OCI-LY7 (cell line): ENCODE data around the gene CNDP2. TPM values are rescaled to one million over a fixed set of nuclear protein-coding genes. Genes with fewer than 3 reads are reported as not detected.

ENCODE experiments used
- BruUV-seq: library from RNA; stranded (reverse); fragments of 400-500 nt; replicated peaks from 2 replicates; lab custom pipeline; 2021; lab: Mats Ljungman, UMichigan
- CTCF ChIA-PET: fragments of 300-600 bp; sonication (Branson Sonifier 250); formaldehyde crosslinking; loops from one replicate; lab custom pipeline; 2022; ENCODE audit warnings: antibody characterized with exemption; ENCODE audit not compliant: unreplicated experiment; lab: Charles Lee
- POLR2A ChIA-PET: fragments of 300-600 bp; sonication (Branson Sonifier 250); formaldehyde crosslinking; loops from one replicate; lab custom pipeline; 2022; ENCODE audit warnings: antibody characterized with exemption; lab: Charles Lee
- DNase-seq: peaks from one replicate; pipeline ENCODE4 v3.0.0-alpha.2; 2015; ENCODE audit warnings: low spot score
- H2AFZ ChIP-seq: fragments of 200-600 bp; sonication (generic), shearing (Covaris generic); 2 replicates; pipeline ENCODE4 v1.6.1; 2014; ENCODE audit warnings: mild to moderate bottlenecking, antibody characterized with exemption, low read length, moderate library complexity
- H3K27ac ChIP-seq: fragments of 200-600 bp; sonication (generic); 2 replicates; pipeline ENCODE4 v1.5.1; 2014; ENCODE audit warnings: mixed run types, low read depth, mild to moderate bottlenecking, moderate library complexity, low read length, inconsistent platforms; ENCODE audit not compliant: poor library complexity, severe bottlenecking
- H3K36me3 ChIP-seq: fragments of 200-600 bp; sonication (generic); 2 replicates; pipeline ENCODE4 v1.6.1; 2014; ENCODE audit warnings: mild to moderate bottlenecking, antibody characterized with exemption, low read length, moderate library complexity, mixed read lengths; ENCODE audit not compliant: insufficient read depth
- H3K4me1 ChIP-seq: fragments of 200-600 bp; sonication (generic); 2 replicates; pipeline ENCODE4 v1.5.1; 2014; ENCODE audit warnings: mild to moderate bottlenecking, low read length; ENCODE audit not compliant: insufficient read depth, poor library complexity, severe bottlenecking
- H3K4me2 ChIP-seq: fragments of 200-600 bp; sonication (generic); 2 replicates; pipeline ENCODE4 v1.6.1; 2014; ENCODE audit warnings: mild to moderate bottlenecking, low read length
- H3K4me3 ChIP-seq: fragments of 200-600 bp; sonication (generic); 2 replicates; pipeline ENCODE4 v1.5.1; 2014; ENCODE audit warnings: mild to moderate bottlenecking, low read depth, low read length; ENCODE audit not compliant: poor library complexity, severe bottlenecking
- H3K79me2 ChIP-seq: fragments of 200-600 bp; sonication (generic); 2 replicates; pipeline ENCODE4 v1.6.1; 2016; ENCODE audit warnings: low read depth, mild to moderate bottlenecking, low read length, moderate library complexity, mixed read lengths; ENCODE audit not compliant: insufficient read depth
- H3K9me2 ChIP-seq: fragments of 200-600 bp; sonication (generic); 2 replicates; pipeline ENCODE4 v1.6.1; 2016; ENCODE audit warnings: mild to moderate bottlenecking, low read length, mixed read lengths; ENCODE audit not compliant: insufficient read depth
- H3K9me3 ChIP-seq: fragments of 200-600 bp; sonication (generic); 2 replicates; pipeline ENCODE4 v1.6.1; 2014; ENCODE audit warnings: mild to moderate bottlenecking, mixed run types, low read length, mixed read lengths
- H4K20me1 ChIP-seq: fragments of 200-600 bp; sonication (generic); 2 replicates; pipeline ENCODE4 v1.6.1; 2014; ENCODE audit warnings: mild to moderate bottlenecking, antibody characterized with exemption, low read length, moderate library complexity, mixed read lengths; ENCODE audit not compliant: insufficient read depth
- EZH2phosphoT487 ChIP-seq: fragments of 200-600 bp; sonication (generic); IDR thresholded peaks from 2 replicates; pipeline ENCODE4 v1.6.1; 2018; ENCODE audit warnings: low read depth, borderline replicate concordance, mild to moderate bottlenecking, mixed run types, antibody characterized with exemption, low read length, moderate library complexity, mixed read lengths
- intact Hi-C: fragments of 100-400 bp; cut with micrococcal nuclease; formaldehyde crosslinking; loops from one replicate; pipeline ENCODE4 v1.10.0; 2022; ENCODE audit not compliant: unreplicated experiment
- total RNA-seq, 2 experiments: library from RNA; depleted of rRNA in 1 of 2; stranded (reverse); fragments of >200 nt in 1 of 2; shearing (Covaris generic) in 1 of 2; gene quantifications; 2 replicates each; pipeline ENCODE4 v1.2.3, GENCODE V29; 2014 to 2022
- TF ChIP-seq, protein P1 (sequence below): fragments of 200-600 bp; sonication (generic); conservative IDR thresholded peaks from 2 replicates; pipeline ENCODE4 v1.5.1; 2014; ENCODE audit warnings: mild to moderate bottlenecking, antibody characterized with exemption, low read length, moderate library complexity, mixed read lengths

CNDP2 gene
- total RNA-seq, 2 experiments from 2014 or later: 28.5 to 94.8 TPM

- Histone ChIP-seq H3K9me3 (no peaks in the 10 kb centered on the region), H2AFZ (no peak overlapping the region), H4K20me1 (no peaks in the 10 kb centered on the region), H3K36me3 (peaks cover 12% of the 10 kb centered on the region; the same call in 1 of the 2 replicates), H3K4me1 (peaks cover 28% of the 10 kb centered on the region), H3K4me2 (peak overlapping the region; percentile 73), H3K79me2 (peaks cover 37% of the 10 kb centered on the region), H3K27ac (peak overlapping the region; percentile 81), H3K4me3 (peak overlapping the region; percentile 89), H3K9me2 (no peaks in the 10 kb centered on the region)
- ChIA-PET CTCF (no interaction called here), POLR2A (no interaction called here)
- TF ChIP-seq, protein P1, sequence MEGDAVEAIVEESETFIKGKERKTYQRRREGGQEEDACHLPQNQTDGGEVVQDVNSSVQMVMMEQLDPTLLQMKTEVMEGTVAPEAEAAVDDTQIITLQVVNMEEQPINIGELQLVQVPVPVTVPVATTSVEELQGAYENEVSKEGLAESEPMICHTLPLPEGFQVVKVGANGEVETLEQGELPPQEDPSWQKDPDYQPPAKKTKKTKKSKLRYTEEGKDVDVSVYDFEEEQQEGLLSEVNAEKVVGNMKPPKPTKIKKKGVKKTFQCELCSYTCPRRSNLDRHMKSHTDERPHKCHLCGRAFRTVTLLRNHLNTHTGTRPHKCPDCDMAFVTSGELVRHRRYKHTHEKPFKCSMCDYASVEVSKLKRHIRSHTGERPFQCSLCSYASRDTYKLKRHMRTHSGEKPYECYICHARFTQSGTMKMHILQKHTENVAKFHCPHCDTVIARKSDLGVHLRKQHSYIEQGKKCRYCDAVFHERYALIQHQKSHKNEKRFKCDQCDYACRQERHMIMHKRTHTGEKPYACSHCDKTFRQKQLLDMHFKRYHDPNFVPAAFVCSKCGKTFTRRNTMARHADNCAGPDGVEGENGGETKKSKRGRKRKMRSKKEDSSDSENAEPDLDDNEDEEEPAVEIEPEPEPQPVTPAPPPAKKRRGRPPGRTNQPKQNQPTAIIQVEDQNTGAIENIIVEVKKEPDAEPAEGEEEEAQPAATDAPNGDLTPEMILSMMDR: no peak
- no peak for TF ChIP-seq EZH2phosphoT487
- intact Hi-C loops: loop anchor here (5.0 kb wide), 3 partner anchors 100 to 715 kb away; partner anchors contain the start of genes TSHZ1 and ZNF407
- DNase-seq: peak; percentile 15
- no TSS peak for BruUV-seq
Observed at GRCh38 chr18:74497324-74497676, 1.1 kb downstream of the CNDP2 start.

DNA sequence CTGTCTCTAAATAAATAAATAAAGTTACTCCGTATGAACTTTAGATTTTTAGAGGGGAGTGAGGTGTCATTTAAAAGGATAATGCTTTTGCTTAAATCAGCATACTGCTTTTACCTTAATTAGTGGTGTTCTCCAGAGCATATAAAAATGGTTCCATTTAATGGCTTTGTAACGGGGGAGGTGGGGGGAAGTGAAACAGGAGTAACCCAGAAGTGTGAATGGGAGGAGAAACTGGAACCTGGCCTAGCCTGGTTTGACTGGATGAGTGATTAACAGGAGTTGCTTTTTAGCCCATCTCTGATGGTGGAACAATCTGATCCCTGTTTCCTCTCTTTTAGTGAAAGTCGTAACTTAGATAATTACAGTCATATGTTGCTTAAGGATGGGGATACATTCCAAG, 1.6 kb downstream of the CNDP2 start:
- no peaks in the 10 kb centered on the region for H4K20me1 ChIP-seq
- intact Hi-C loops: loop anchor here (5.0 kb wide), 3 partner anchors 100 to 715 kb away; partner anchors contain the start of genes TSHZ1 and ZNF407
- peaks cover 28% of the 10 kb centered on the region for H3K4me1 ChIP-seq
- H3K36me3 ChIP-seq: peaks cover 16% of the 10 kb centered on the region; the same call in 1 of the 2 replicates
- H3K9me3 ChIP-seq: no peaks in the 10 kb centered on the region
- peak overlapping the region; percentile 73 for H3K4me2 ChIP-seq
- no TSS peak for BruUV-seq
- TF ChIP-seq EZH2phosphoT487: no peak
- TF ChIP-seq, protein P1: no peak
- H2AFZ ChIP-seq: no peak overlapping the region
- H3K9me2 ChIP-seq: no peaks in the 10 kb centered on the region
- peak overlapping the region; percentile 89 for H3K4me3 ChIP-seq
- peak overlapping the region; percentile 81 for H3K27ac ChIP-seq
- H3K79me2 ChIP-seq: peaks cover 37% of the 10 kb centered on the region
- CTCF ChIA-PET: no interaction called here
- POLR2A ChIA-PET: no interaction called here
- no peak for DNase-seq
